Panc1 (cell line): ENCODE data around the gene SLC26A11. TPM values are rescaled to one million over a fixed set of nuclear protein-coding genes. Genes with fewer than 3 reads are reported as not detected.

Source experiments
- ATAC-seq: fragments of 200-7000 bp; cut with Tn5 transposase; 2 replicates; pipeline ENCODE4 v1.9.1; 2020; ENCODE audit warnings: mild to moderate bottlenecking, moderate library complexity
- BruUV-seq: library from RNA; stranded (reverse); fragments of 400-500 nt; replicated peaks from 2 replicates; lab custom pipeline; 2021; lab: Mats Ljungman, UMichigan
- CTCF ChIA-PET: fragments of 300-600 bp; sonication (Branson Sonifier 250); formaldehyde crosslinking; loops from one replicate; lab custom pipeline; 2022; ENCODE audit warnings: antibody characterized with exemption; lab: Charles Lee
- POLR2A ChIA-PET: fragments of 300-600 bp; sonication (Branson Sonifier 250); formaldehyde crosslinking; loops from one replicate; lab custom pipeline; 2022; ENCODE audit warnings: antibody characterized with exemption; lab: Charles Lee
- DNase-seq: peaks from one replicate; pipeline ENCODE4 v3.0.0-alpha.2; 2010; ENCODE audit warnings: low read depth, low spot score
- H3K27ac ChIP-seq: 2 replicates; pipeline ENCODE4 v1.5.1; 2011; ENCODE audit warnings: mild to moderate bottlenecking, low read length, inconsistent platforms
- H3K27me3 ChIP-seq: fragments of 200-500 bp; sonication (Bioruptor generic); 2 replicates; pipeline ENCODE4 v1.6.0; 2014; ENCODE audit warnings: low read length, inconsistent platforms; ENCODE audit not compliant: control insufficient read depth, insufficient read depth
- H3K36me3 ChIP-seq: fragments of 200-500 bp; sonication (Bioruptor generic); 2 replicates; pipeline ENCODE4 v1.5.1; 2014; ENCODE audit warnings: inconsistent platforms, mild to moderate bottlenecking, low read length, moderate library complexity; ENCODE audit not compliant: control insufficient read depth, insufficient read depth
- H3K4me1 ChIP-seq: 2 replicates; pipeline ENCODE4 v1.5.1; 2011; ENCODE audit warnings: inconsistent platforms, mild to moderate bottlenecking, low read length, moderate library complexity; ENCODE audit not compliant: control insufficient read depth, insufficient read depth
- H3K4me3 ChIP-seq, 2 experiments: 2 replicates each; pipeline ENCODE4 v1.5.1; 2011 to 2012; ENCODE audit warnings: low read depth in 2 of 2, low read length in 2 of 2, mild to moderate bottlenecking in 2 of 2, inconsistent platforms in 1 of 2, moderate library complexity in 1 of 2
- H3K9me3 ChIP-seq: fragments of 200-500 bp; sonication (Bioruptor generic); 2 replicates; pipeline ENCODE4 v1.5.1; 2014; ENCODE audit warnings: low read depth, mild to moderate bottlenecking, inconsistent platforms, low read length, moderate library complexity; ENCODE audit not compliant: control insufficient read depth, insufficient read depth
- CTCF ChIP-seq: fragments of 450-650 bp; IDR thresholded peaks from 2 replicates; pipeline ENCODE4 v1.5.1; 2017; ENCODE audit warnings: mild to moderate bottlenecking
- POLR2AphosphoS5 ChIP-seq: IDR thresholded peaks from 2 replicates; pipeline ENCODE4 v1.6.1; 2012; ENCODE audit warnings: mild to moderate bottlenecking, low read depth, low read length, moderate library complexity
- REST ChIP-seq, 2 experiments: IDR thresholded peaks; 2 replicates each; pipeline ENCODE4 v1.6.1; 2011 to 2012; ENCODE audit warnings: low read depth in 2 of 2, control low read depth in 1 of 2, low read length in 1 of 2, mild to moderate bottlenecking in 1 of 2, moderate library complexity in 1 of 2; ENCODE audit not compliant: insufficient read depth in 1 of 2
- SIN3A ChIP-seq: IDR thresholded peaks from 2 replicates; pipeline ENCODE4 v1.6.1; 2012; ENCODE audit warnings: low read depth, mild to moderate bottlenecking, low read length, moderate library complexity, borderline replicate concordance; ENCODE audit not compliant: insufficient read depth
- TCF7L2 ChIP-seq: IDR thresholded peaks from 2 replicates; pipeline ENCODE4 v1.6.1; 2011; ENCODE audit warnings: mild to moderate bottlenecking, low read depth, low read length, inconsistent platforms
- in situ Hi-C: cut with HindIII; loops from 2 replicates; pipeline ENCODE4 v1.10.0; 2016; ENCODE audit warnings: low sequenced_read_pairs, low pct_unique_long_range_greater_than_20kb
- intact Hi-C: fragments of 100-400 bp; cut with micrococcal nuclease; formaldehyde crosslinking; loops from one replicate; pipeline ENCODE4 v1.10.0; 2022; ENCODE audit not compliant: unreplicated experiment
- total RNA-seq: library from RNA; stranded (reverse); gene quantifications from one replicate; pipeline ENCODE4 v1.2.1, GENCODE V29; 2021; ENCODE audit not compliant: unreplicated experiment

Gene SLC26A11
- total RNA-seq, 1 experiment from 2014 or later: 30.9 TPM

- Histone ChIP-seq H3K27me3 (no peaks in the 10 kb centered on the region), H3K27ac (peak overlapping the region; percentile 98), H3K4me1 (peaks cover 38% of the 10 kb centered on the region), H3K9me3 (no peaks in the 10 kb centered on the region), H3K4me3 (no peak overlapping the region), H3K36me3 (no peaks in the 10 kb centered on the region)
- no TSS peak for BruUV-seq
- DNase-seq (no peak), ATAC-seq (no peak)
- in situ Hi-C loops: no loop called here
- CTCF ChIA-PET: interaction anchor here (0.6 kb wide), 1 partner anchor 441 kb away, joined by 4 read pairs; no protein-coding TSS in a partner anchor
- intact Hi-C loops: no loop called here
- POLR2A ChIA-PET: no interaction called here
- no peak for TF ChIP-seq REST (IDR thresholded peaks at IDR 0.05; ENCODE audit: insufficient read depth in 1 of 2, low read depth in 2 of 2, low read length in 1 of 2)
- TF ChIP-seq POLR2AphosphoS5: no peak
- TF ChIP-seq CTCF: no peak
- TF ChIP-seq SIN3A: no peak
- TF ChIP-seq TCF7L2: no peak
Measured at GRCh38 chr17:80251966-80252365, 31.7 kb downstream of the SLC26A11 start.

- H3K9me3 ChIP-seq: no peaks in the 10 kb centered on the region
- no peaks in the 10 kb centered on the region for H3K27me3 ChIP-seq
- POLR2A ChIA-PET: no interaction called here
- in situ Hi-C loops (no loop called here), intact Hi-C loops (no loop called here)
- H3K27ac ChIP-seq: peak overlapping the region; percentile 98
- DNase-seq: no peak
- BruUV-seq: no TSS peak
- peaks cover 47% of the 10 kb centered on the region for H3K4me1 ChIP-seq
- peak; percentile 48 for ATAC-seq
- CTCF ChIA-PET: no interaction called here
- no peaks in the 10 kb centered on the region for H3K36me3 ChIP-seq
- no peak for TF ChIP-seq TCF7L2
- TF ChIP-seq CTCF: no peak; the same call in 1 of the 2 replicates
- no peak for TF ChIP-seq SIN3A
- no peak for TF ChIP-seq REST (IDR thresholded peaks at IDR 0.05; ENCODE audit: insufficient read depth in 1 of 2, low read depth in 2 of 2, low read length in 1 of 2)
- TF ChIP-seq POLR2AphosphoS5: peak; percentile 17; the same call in 1 of the 2 replicates
- no peak overlapping the region for H3K4me3 ChIP-seq
Measured at GRCh38 chr17:80252871-80253270, 32.6 kb downstream of the SLC26A11 start.
